K562 (cell line): ENCODE measurements around the gene MSH3. TPM values are rescaled to one million over a fixed set of nuclear protein-coding genes. Genes with fewer than 3 reads are reported as not detected.

Experiments used
- ATAC-seq: fragments of 200-7000 bp; cut with Tn5 transposase; 3 replicates; pipeline ENCODE4 v1.9.1; 2020; ENCODE audit warnings: moderate library complexity
- Bru-seq: library from RNA; stranded (reverse); fragments of 400-500 nt; gene quantifications from one replicate; lab custom pipeline; 2021; lab: Mats Ljungman, UMichigan
- BruChase-seq, 2 experiments: library from RNA; stranded (reverse); fragments of 400-500 nt; gene quantifications; one replicate each; lab custom pipeline; 2021; lab: Mats Ljungman, UMichigan
- BruUV-seq: library from RNA; stranded (reverse); fragments of 400-500 nt; replicated peaks from 2 replicates; lab custom pipeline; 2021; lab: Mats Ljungman, UMichigan
- CTCF ChIA-PET: fragments of 300-600 bp; formaldehyde crosslinking; extraction: SDS; loops from one replicate; lab custom pipeline; 2021; ENCODE audit warnings: low intra/inter-chr PET ratio; lab: Yijun Ruan, JAX
- POLR2A ChIA-PET: fragments of 300-600, 350-650 bp; sonication (Branson Sonifier 250); formaldehyde crosslinking; extraction: SDS; loops from one replicate; lab custom pipeline; 2021; ENCODE audit warnings: antibody characterized with exemption, inconsistent platforms; lab: Yijun Ruan, JAX
- DNase-seq, 4 experiments: peaks; one replicate each; pipeline versions ENCODE4 v3.0.0 to v3.0.0-alpha.2; 2011 to 2018; ENCODE audit warnings: low spot score in 3 of 4, mixed read lengths in 3 of 4; ENCODE audit errors: extremely low read depth in 1 of 4
- FAIRE-seq: peaks from 2 replicates; lab custom pipeline; 2011; peaks lifted over from hg19 to GRCh38; lab: Jason Lieb, UNC
- H2AFZ ChIP-seq: 2 replicates; pipeline ENCODE4 v1.6.0; 2011; ENCODE audit warnings: low read depth, low read length, control low read depth, inconsistent platforms
- H3K27ac ChIP-seq: fragments of 200-600 bp; 3 replicates; pipeline ENCODE4 v1.8.0; 2011; ENCODE audit warnings: low read depth, mild to moderate bottlenecking, control low read depth, inconsistent platforms, low read length, moderate library complexity, mixed read lengths; ENCODE audit errors: extremely low read depth
- H3K27me3 ChIP-seq, 2 experiments: fragments of 300-600 bp in 1 of 2; 2 replicates in 1 of 2; 3 replicates in 1 of 2; pipeline versions ENCODE4 v1.6.0 to v1.8.0; 2011; ENCODE audit warnings: inconsistent platforms in 2 of 2, low read length in 2 of 2, mild to moderate bottlenecking in 1 of 2, mixed read lengths in 1 of 2, moderate library complexity in 1 of 2; ENCODE audit not compliant: control insufficient read depth in 2 of 2, insufficient read depth in 2 of 2
- H3K36me3 ChIP-seq: fragments of 300-600 bp; 3 replicates; pipeline ENCODE4 v1.8.0; 2011; ENCODE audit warnings: mild to moderate bottlenecking, low read length, inconsistent platforms; ENCODE audit not compliant: control insufficient read depth, insufficient read depth
- H3K4me1 ChIP-seq, 2 experiments: fragments of 200-600 bp in 1 of 2; replicated peaks in 1 of 2; 2 replicates in 1 of 2; 3 replicates in 1 of 2; pipeline versions ENCODE4 v1.5.1 to v1.8.0; 2011; ENCODE audit warnings: inconsistent platforms in 2 of 2, low read length in 2 of 2, mild to moderate bottlenecking in 1 of 2, mixed read lengths in 1 of 2, moderate library complexity in 1 of 2; ENCODE audit not compliant: control insufficient read depth in 2 of 2, insufficient read depth in 2 of 2
- H3K4me2 ChIP-seq: 2 replicates; pipeline ENCODE4 v1.6.1; 2011; ENCODE audit warnings: low read length, control low read depth, inconsistent platforms, mixed read lengths; ENCODE audit not compliant: insufficient read depth
- H3K4me3 ChIP-seq: fragments of 200-600 bp; sonication (generic), shearing (Covaris generic); 2 replicates; pipeline ENCODE4 v1.5.1; 2016; ENCODE audit warnings: control low read depth, inconsistent platforms
- H3K79me2 ChIP-seq: fragments of 200-600 bp; 3 replicates; pipeline ENCODE4 v1.8.0; 2011; ENCODE audit warnings: low read length, inconsistent platforms; ENCODE audit not compliant: control insufficient read depth, insufficient read depth
- H3K9ac ChIP-seq, 2 experiments: 2 replicates each; pipeline versions ENCODE4 v1.6.0 to v1.6.1; 2011; ENCODE audit warnings: low read depth in 2 of 2, low read length in 2 of 2, control low read depth in 1 of 2, inconsistent platforms in 1 of 2, mild to moderate bottlenecking in 1 of 2, mixed read lengths in 1 of 2; ENCODE audit not compliant: insufficient read depth in 1 of 2
- H3K9me1 ChIP-seq: one replicate; pipeline ENCODE4 v1.6.0; 2011; ENCODE audit warnings: inconsistent platforms, mild to moderate bottlenecking, low read length, moderate library complexity; ENCODE audit not compliant: control insufficient read depth, insufficient read depth
- H3K9me3 ChIP-seq: replicated peaks from 2 replicates; pipeline ENCODE4 v1.5.1; 2011; ENCODE audit warnings: low read depth, low read length, inconsistent platforms; ENCODE audit not compliant: control insufficient read depth, insufficient read depth
- H4K20me1 ChIP-seq: replicated peaks from 2 replicates; pipeline ENCODE4 v1.6.1; 2011; ENCODE audit warnings: low read length, inconsistent platforms, mixed read lengths; ENCODE audit not compliant: control insufficient read depth, insufficient read depth
- BRCA1 ChIP-seq, 2 experiments: fragments of 450-650 bp in 1 of 2; sonication (generic) in 1 of 2; formaldehyde crosslinking in 1 of 2; IDR thresholded peaks; 2 replicates each; pipeline versions ENCODE4 v1.5.0 to v1.6.1; 2017 to 2020; ENCODE audit warnings: mild to moderate bottlenecking in 1 of 2, missing genetic modification reagents in 1 of 2
- KDM4B ChIP-seq, 2 experiments: fragments of 450-650 bp in 1 of 2; sonication (generic) in 1 of 2; IDR thresholded peaks; 2 replicates each; pipeline ENCODE4 v1.6.1; 2016 to 2017; ENCODE audit warnings: borderline replicate concordance in 2 of 2, antibody characterized with exemption in 1 of 2, low read depth in 1 of 2, mild to moderate bottlenecking in 1 of 2
- L3MBTL2 ChIP-seq: fragments of 450-650 bp; IDR thresholded peaks from 2 replicates; pipeline ENCODE4 v1.6.1; 2016; ENCODE audit warnings: mild to moderate bottlenecking, moderate library complexity
- MEIS2 ChIP-seq: fragments of 450-650 bp; IDR thresholded peaks from 2 replicates; pipeline ENCODE4 v1.6.1; 2014; ENCODE audit warnings: mild to moderate bottlenecking; ENCODE audit not compliant: partially characterized antibody
- MYC ChIP-seq, 2 experiments: fragments of 250-450 bp in 1 of 2; sonication (Bioruptor Pico) in 1 of 2; IDR thresholded peaks; 2 replicates each; pipeline versions ENCODE4 v1.5.1 to v1.6.1; 2012 to 2021; ENCODE audit warnings: low read depth in 2 of 2, borderline replicate concordance in 1 of 2, improper control_type of control experiment in 1 of 2, low read length in 1 of 2, mild to moderate bottlenecking in 1 of 2, moderate library complexity in 1 of 2
- NCOA2 ChIP-seq, 2 experiments: fragments of 450-650 bp; IDR thresholded peaks; 2 replicates each; pipeline ENCODE4 v1.6.1; 2018; ENCODE audit warnings: mild to moderate bottlenecking in 2 of 2, moderate library complexity in 1 of 2; ENCODE audit not compliant: partially characterized antibody in 2 of 2
- NONO ChIP-seq, 2 experiments: fragments of 200-400 bp in 1 of 2; fragments of 450-650 bp in 1 of 2; formaldehyde crosslinking in 1 of 2; IDR thresholded peaks; 2 replicates each; pipeline ENCODE4 v1.6.1; 2017; ENCODE audit warnings: low read depth in 2 of 2, mild to moderate bottlenecking in 2 of 2, moderate library complexity in 2 of 2, low read length in 1 of 2
- RBM34 ChIP-seq: fragments of 200-400 bp; formaldehyde crosslinking; IDR thresholded peaks from 2 replicates; pipeline ENCODE4 v1.6.1; 2018; ENCODE audit warnings: low read length, borderline replicate concordance; ENCODE audit not compliant: insufficient read depth
- ZC3H11A ChIP-seq: IDR thresholded peaks from 2 replicates; pipeline ENCODE4 v1.6.1; 2012; ENCODE audit warnings: low read depth, low read length, improper control_type of control experiment
- ZNF263 ChIP-seq: sonication (generic); formaldehyde crosslinking; IDR thresholded peaks from 2 replicates; pipeline ENCODE4 v1.8.0; 2022; ENCODE audit warnings: mild to moderate bottlenecking, missing genetic modification reagents, borderline replicate concordance
- ZNF436 ChIP-seq: fragments of 250-450, 450-650 bp; sonication (Bioruptor Pico); formaldehyde crosslinking; IDR thresholded peaks from 2 replicates; pipeline ENCODE4 v1.7.0; 2020; ENCODE audit warnings: mild to moderate bottlenecking
- ZNF57 ChIP-seq: fragments of 450-650 bp; formaldehyde crosslinking; IDR thresholded peaks from 2 replicates; pipeline ENCODE4 v1.4.0; 2020; ENCODE audit warnings: mild to moderate bottlenecking, moderate library complexity
- WGBS: fragments of 100-300 bp; shearing (Covaris generic); methylation state at CpG from one replicate; pipeline ENCODE4 v1.1.6; 2016; ENCODE audit warnings: low coverage, mixed read lengths; ENCODE audit not compliant: insufficient coverage; ENCODE audit errors: missing lambda C conversion rate; 5-methylcytosine and 5-hydroxymethylcytosine counted together
- in situ Hi-C: fragments of 300-500 bp; cut with MboI; formaldehyde crosslinking; loops from 4 replicates; pipeline ENCODE4 v1.15.0; 2018; ENCODE audit warnings: inconsistent platforms, mixed read lengths
- intact Hi-C: fragments of 100-400 bp; cut with micrococcal nuclease; formaldehyde crosslinking; loops from 2 replicates; pipeline ENCODE4 v1.14.2; 2022
- long read RNA-seq, 3 experiments: library from polyadenylated mRNA in 2 of 3; library from RNA in 1 of 3; unstranded in 2 of 3; stranded (forward) in 1 of 3; transcript quantifications; one replicate each; pipeline ENCODE4 v2.0.0, GENCODE V29; 2019 to 2022
- polyA minus RNA-seq, 3 experiments: library from RNA; depleted of rRNA, polyadenylated mRNA; stranded (reverse); fragments of >200 nt; gene quantifications; 2 replicates each; pipeline ENCODE4 v1.2.3, GENCODE V29; 2011
- polyA plus RNA-seq, 8 experiments: library from polyadenylated mRNA; depleted of rRNA in 4 of 8; stranded (reverse) in 5 of 8; unstranded in 3 of 8; fragments of >200 nt; fragmentation: Nextera tagmentation in 2 of 8; fragmentation: Illumina TruSeq in 1 of 8; extraction: Ambion mirVana in 2 of 8; extraction: Trizol in 1 of 8; gene quantifications; 2 replicates each; pipeline versions ENCODE4 v1.2.1 to v1.2.3, GENCODE V29; 2011 to 2014; ENCODE audit warnings: inconsistent platforms in 1 of 8, missing spikeins in 1 of 8
- total RNA-seq, 7 experiments: library from RNA; depleted of rRNA in 6 of 7; stranded (reverse); fragments of >200 nt in 6 of 7; fragmentation: Illumina TruSeq in 2 of 7; extraction: Trizol in 2 of 7; gene quantifications; 2 replicates each; pipeline versions ENCODE4 v1.2.1 to v1.2.3, GENCODE V29; 2011 to 2021; ENCODE audit warnings: low replicate concordance in 1 of 7
- TF ChIP-seq, protein P1 (sequence below): fragments of 450-650 bp; formaldehyde crosslinking; IDR thresholded peaks from 2 replicates; pipeline ENCODE4 v1.4.0; 2020; ENCODE audit warnings: mild to moderate bottlenecking, moderate library complexity

MSH3 gene
- total RNA-seq (2011; cell fraction: chromatin; rRNA removed; ENCODE audit: low replicate concordance), result 14.2 and 39.1 TPM in 2 replicates
- 8.7 and 11.2 TPM in 2 replicates for total RNA-seq (2011; cell fraction: nucleolus; rRNA removed)
- 14.4 and 16.0 TPM in 2 replicates for total RNA-seq (2011; cell fraction: nucleoplasm; rRNA removed)
- total RNA-seq (2014; rRNA removed) (9.3 and 11.1 TPM in 2 replicates), total RNA-seq (2014; rRNA removed; fragmentation: Illumina TruSeq; extraction: Trizol) (16.3 and 19.6 TPM in 2 replicates), total RNA-seq (2015; rRNA removed; fragmentation: Illumina TruSeq; extraction: Trizol) (15.4 and 17.2 TPM in 2 replicates), total RNA-seq (2021) (14.3 and 14.9 TPM in 2 replicates), polyA plus RNA-seq (2011; rRNA removed) (10.7 and 13.2 TPM in 2 replicates), polyA plus RNA-seq (2014; fragmentation: Illumina TruSeq; extraction: Trizol) (11.5 and 14.5 TPM in 2 replicates), polyA plus RNA-seq (2014; fragmentation: Nextera tagmentation; extraction: Ambion mirVana) (1 to 10 TPM; 3.9 to 5.3 TPM), polyA plus RNA-seq (2014; rRNA removed) (7.8 and 7.9 TPM in 2 replicates), polyA minus RNA-seq (2011; rRNA and poly(A)+ RNA removed) (29.2 and 35.2 TPM in 2 replicates), Bru-seq, nascent RNA (percentile 70 among the genes with signal in this experiment), BruChase-seq, experiment 1, labeled RNA remaining after a 2-hour chase (percentile 70 among the genes with signal in this experiment), BruChase-seq, experiment 2, labeled RNA remaining after a 6-hour chase (percentile 65 among the genes with signal in this experiment)
- polyA plus RNA-seq (2011; cell fraction: cytosol; rRNA removed), result 2.6 and 4.6 TPM in 2 replicates
- 3.4 and 4.0 TPM in 2 replicates for polyA plus RNA-seq (2011; cell fraction: nucleus; rRNA removed)
- polyA plus RNA-seq (2012), result 10.3 and 11.0 TPM in 2 replicates
- polyA minus RNA-seq (2011; cell fraction: cytosol; rRNA and poly(A)+ RNA removed), result 6.8 and 12.7 TPM in 2 replicates
- 13.7 and 24.5 TPM in 2 replicates for polyA minus RNA-seq (2011; cell fraction: nucleus; rRNA and poly(A)+ RNA removed)
- long read RNA-seq, experiment 1, full-length matches to known transcripts, result 21 of 52 reads
- long read RNA-seq, experiment 1, partial matches to known transcripts, result 30 of 52 reads
- long read RNA-seq, experiment 1, other reads (novel, unspliced or antisense), result 1 of 52 reads
- long read RNA-seq, experiment 2, full-length matches to known transcripts, result 3 of 9 reads
- long read RNA-seq, experiment 2, partial matches to known transcripts, result 2 of 9 reads
- long read RNA-seq, experiment 2, other reads (novel, unspliced or antisense), result 4 of 9 reads
- long read RNA-seq, experiment 3, full-length matches to known transcripts, result 1 of 24 reads
- long read RNA-seq, experiment 3, partial matches to known transcripts, result 22 of 24 reads
- long read RNA-seq, experiment 3, other reads (novel, unspliced or antisense), result 1 of 24 reads

DNA sequence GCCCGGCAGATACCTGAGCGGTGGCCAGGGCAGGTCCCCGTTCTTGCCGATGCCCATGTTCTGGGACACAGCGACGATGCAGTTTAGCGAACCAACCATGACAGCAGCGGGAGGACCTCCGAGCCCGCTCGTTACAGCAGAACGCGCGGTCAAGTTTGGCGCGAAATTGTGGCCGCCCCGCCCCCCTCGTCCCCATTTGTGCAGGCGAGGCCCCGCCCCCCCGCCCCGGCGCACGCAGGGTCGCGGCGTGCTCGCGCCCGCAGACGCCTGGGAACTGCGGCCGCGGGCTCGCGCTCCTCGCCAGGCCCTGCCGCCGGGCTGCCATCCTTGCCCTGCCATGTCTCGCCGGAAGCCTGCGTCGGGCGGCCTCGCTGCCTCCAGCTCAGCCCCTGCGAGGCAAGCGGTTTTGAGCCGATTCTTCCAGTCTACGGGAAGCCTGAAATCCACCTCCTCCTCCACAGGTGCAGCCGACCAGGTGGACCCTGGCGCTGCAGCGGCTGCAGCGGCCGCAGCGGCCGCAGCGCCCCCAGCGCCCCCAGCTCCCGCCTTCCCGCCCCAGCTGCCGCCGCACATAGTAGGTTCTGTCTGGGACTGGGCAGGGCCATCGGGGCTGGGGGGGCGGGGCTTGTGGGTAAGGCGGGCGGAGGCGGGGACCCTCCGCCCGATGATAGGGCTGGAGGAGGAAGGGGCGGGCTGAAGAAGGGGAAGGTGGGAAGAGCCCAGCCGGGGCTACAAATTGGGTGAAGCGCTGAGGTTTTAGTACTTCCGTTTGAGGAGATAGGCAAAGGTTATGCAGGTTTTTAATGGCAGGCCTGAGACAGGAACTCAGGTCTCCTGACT lies at the start of gene MSH3, which contains the start of gene DHFR:
TSS of gene MSH3 (plus strand) at position 262 of the 840 bp plus-strand sequence. CDS start at position 338, 76 bp downstream.
TSS of gene DHFR (minus strand) at position 593 of the 840 bp plus-strand sequence. CDS start at position 99, 494 bp downstream.
- DNase-seq (peak; percentile 95 to 97 (median 96)), ATAC-seq (peak; percentile 76), FAIRE-seq (peak; percentile 95)
- Histone ChIP-seq H3K79me2 (peaks cover 35% of the 10 kb centered on the region), H3K4me2 (peak within 1 kb of the TSS; percentile 80), H3K36me3 (peaks cover 38% of the 10 kb centered on the region), H3K9me3 (no peaks in the 10 kb centered on the region), H4K20me1 (no peaks in the 10 kb centered on the region), H3K9me1 (no peaks in the 10 kb centered on the region), H3K27ac (peak within 1 kb of the TSS; percentile 92), H3K27me3 (no peaks in the 10 kb centered on the region), H2AFZ (peak within 1 kb of the TSS; percentile 94), H3K4me3 (peak within 1 kb of the TSS; percentile 61), H3K9ac (peak within 1 kb of the TSS; percentile 89 to 99), H3K4me1 (peaks cover 0 to 8% of the 10 kb centered on the region in 2 experiments; a peak in 2 of 5 replicates)
- in situ Hi-C loops, result no loop called here
- ChIA-PET CTCF (no interaction called here), POLR2A (interaction anchor here (1.0 to 2.5 kb wide), 4 partner anchors 13 to 48 kb away, joined by 3 to 10 read pairs (median 4); no protein-coding TSS in a partner anchor)
- no TSS peak for BruUV-seq
- WGBS, result 1% methylated on average over 30 of the region's 74 CpGs
- intact Hi-C loops, result loop anchor here (5.0 kb wide), 1 partner anchor 167 kb away; the partner anchor contains the start of gene FAM151B
- no peak for TF ChIP-seq ZNF57 (CRISPR knock-in tag)
- TF ChIP-seq KDM4B (IDR thresholded peaks at IDR 0.05; ENCODE audit: borderline replicate concordance in 2 of 2, low read depth in 1 of 2), result peak in 1 of 2 experiments; percentile 29; a peak in 1 of 4 replicates
- no peak for TF ChIP-seq MEIS2
- no peak for TF ChIP-seq RBM34
- no peak for TF ChIP-seq ZC3H11A
- TF ChIP-seq L3MBTL2, result 0 out of 2 replicates have a peak, but pooled peaks have one; percentile 28
- no peak for TF ChIP-seq NCOA2 (IDR thresholded peaks at IDR 0.05; ENCODE audit: partially characterized antibody in 2 of 2)
- TF ChIP-seq MYC (IDR thresholded peaks at IDR 0.05; ENCODE audit: low read depth, low read length), result no peak
- TF ChIP-seq MYC (CRISPR knock-in tag; IDR thresholded peaks at IDR 0.05; ENCODE audit: borderline replicate concordance, low read depth), result no peak
- TF ChIP-seq ZNF263 (CRISPR knock-in tag), result 0 out of 2 replicates have a peak, but pooled peaks have one; percentile 8
- no peak for TF ChIP-seq ZNF436 (CRISPR knock-in tag)
- 0 out of 4 replicates have a peak, but pooled peaks of 1 of the 2 experiments have one; percentile 25 for TF ChIP-seq NONO (IDR thresholded peaks at IDR 0.05; ENCODE audit: low read depth in 2 of 2, low read length in 1 of 2)
- TF ChIP-seq BRCA1 (IDR thresholded peaks at IDR 0.05), result no peak
- TF ChIP-seq BRCA1 (CRISPR knock-in tag; IDR thresholded peaks at IDR 0.05), result no peak
- TF ChIP-seq, protein P1, sequence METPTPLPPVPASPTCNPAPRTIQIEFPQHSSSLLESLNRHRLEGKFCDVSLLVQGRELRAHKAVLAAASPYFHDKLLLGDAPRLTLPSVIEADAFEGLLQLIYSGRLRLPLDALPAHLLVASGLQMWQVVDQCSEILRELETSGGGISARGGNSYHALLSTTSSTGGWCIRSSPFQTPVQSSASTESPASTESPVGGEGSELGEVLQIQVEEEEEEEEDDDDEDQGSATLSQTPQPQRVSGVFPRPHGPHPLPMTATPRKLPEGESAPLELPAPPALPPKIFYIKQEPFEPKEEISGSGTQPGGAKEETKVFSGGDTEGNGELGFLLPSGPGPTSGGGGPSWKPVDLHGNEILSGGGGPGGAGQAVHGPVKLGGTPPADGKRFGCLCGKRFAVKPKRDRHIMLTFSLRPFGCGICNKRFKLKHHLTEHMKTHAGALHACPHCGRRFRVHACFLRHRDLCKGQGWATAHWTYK, result peak; percentile 51; the same call in 1 of the 2 replicates
